Prostate gland (tissue), 2 donors: ENCODE data around the gene AHCTF1. TPM values are rescaled to one million over a fixed set of nuclear protein-coding genes. Genes with fewer than 3 reads are reported as not detected.
"Not testable (repeated sequence)": the region's sequence is repeated elsewhere in the genome, so short reads cannot be mapped to it uniquely, and the experiment has no call there.

Experiments
- DNase-seq: peaks from one replicate; pipeline ENCODE4 v3.0.0-alpha.2; 2019; ENCODE audit warnings: low spot score
- H3K27ac ChIP-seq, 2 donors: fragments of 200-600 bp; sonication (generic); 2 replicates each; pipeline ENCODE4 v1.5.1; 2017 to 2019
- H3K27me3 ChIP-seq: fragments of 200-600 bp; sonication (generic); replicated peaks from 2 replicates; pipeline ENCODE4 v1.5.1; 2019; ENCODE audit not compliant: insufficient read depth
- H3K36me3 ChIP-seq, 2 donors: fragments of 200-600 bp; sonication (generic); 1 replicate in 1 of 2; 2 replicates in 1 of 2; pipeline versions ENCODE4 v1.5.1 to v1.8.1; 2017 to 2019
- H3K4me1 ChIP-seq: fragments of 200-600 bp; sonication (generic); replicated peaks from 2 replicates; pipeline ENCODE4 v1.5.1; 2019
- H3K4me3 ChIP-seq, 2 donors: fragments of 200-600 bp; sonication (generic); 2 replicates each; pipeline ENCODE4 v1.5.1; 2017 to 2019
- H3K9me3 ChIP-seq: fragments of 200-600 bp; sonication (generic); 2 replicates; pipeline ENCODE4 v1.5.1; 2017
- POLR2A ChIP-seq: fragments of 450-650 bp; IDR thresholded peaks from one replicate; pipeline ENCODE4 v1.6.1; 2016; ENCODE audit warnings: antibody characterized with exemption, mild to moderate bottlenecking
- POLR2AphosphoS5 ChIP-seq: sonication (generic); formaldehyde crosslinking; IDR thresholded peaks from one replicate; pipeline ENCODE4 v1.6.1; 2017; ENCODE audit warnings: antibody characterized with exemption
- WGBS: methylation state at CpG from one replicate; pipeline ENCODE4 v1.1.5; 2018; 5-methylcytosine and 5-hydroxymethylcytosine counted together
- intact Hi-C: fragments of 100-400 bp; cut with DNase I; formaldehyde crosslinking; loops from one replicate; pipeline ENCODE4 v1.14.2; 2022
- total RNA-seq, 2 donors: library from RNA; depleted of rRNA; stranded (reverse); fragments of >200 nt; gene quantifications; one replicate each; pipeline ENCODE4 v1.1.0, GENCODE V29; 2016
- TF ChIP-seq, protein P1 (sequence below), 4 experiments: fragments of 200-600 bp in 2 of 4; fragments of 450-650 bp in 2 of 4; sonication (generic) in 2 of 4; IDR thresholded peaks; 1 replicate in 3 of 4; 2 replicates in 1 of 4; pipeline ENCODE4 v1.5.1; 2016 to 2019; ENCODE audit warnings: antibody characterized with exemption in 4 of 4, mild to moderate bottlenecking in 2 of 4, moderate library complexity in 2 of 4

Gene AHCTF1
- total RNA-seq, 2 donors from 2014 or later, result 22.5 to 39.6 TPM

DNA sequence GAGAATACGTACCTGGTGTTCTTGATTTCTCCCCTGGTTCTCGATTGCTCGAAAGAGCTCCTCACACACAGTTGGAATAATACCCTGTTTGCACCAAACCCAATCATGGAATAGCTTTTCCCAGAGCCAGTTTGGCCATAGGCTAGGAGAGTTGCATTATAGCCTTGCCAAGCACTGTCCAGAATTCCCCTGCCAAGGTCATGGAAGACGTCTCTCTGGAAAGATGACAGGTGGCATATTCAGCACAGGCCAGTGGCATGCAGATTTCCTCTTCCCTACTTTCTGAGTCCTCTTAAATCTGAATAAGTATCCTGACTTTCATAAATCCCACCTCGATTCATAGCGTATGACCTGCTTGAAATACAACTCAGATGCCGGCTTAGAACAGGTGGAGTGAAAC is 111.1 kb downstream of the AHCTF1 start:
- WGBS, result 74% methylated on average over 7 of the region's 7 CpGs

GRCh38 chr1:246817778-246818177 is 114.0 kb downstream of the AHCTF1 start:
- intact Hi-C loops, H3K36me3 ChIP-seq, H3K27me3 ChIP-seq, H3K4me3 ChIP-seq, H3K9me3 ChIP-seq, H3K27ac ChIP-seq, DNase-seq, H3K4me1 ChIP-seq: not testable (repeated sequence)
- 43% methylated on average over 3 of the region's 9 CpGs for WGBS

More for the DNA sequence above, 111.1 kb downstream of the AHCTF1 start:
- Histone ChIP-seq H3K4me1 (no peaks in the 10 kb centered on the region), H3K27ac (no peak overlapping the region), H3K27me3 (no peaks in the 10 kb centered on the region), H3K36me3 (no peaks in the 10 kb centered on the region), H3K4me3 (no peak overlapping the region), H3K9me3 (no peaks in the 10 kb centered on the region)
- no peak for DNase-seq
- intact Hi-C loops, result loop anchor here (5.0 kb wide), 1 partner anchor 268 kb away; no protein-coding TSS in a partner anchor
- TF ChIP-seq, protein P1, sequence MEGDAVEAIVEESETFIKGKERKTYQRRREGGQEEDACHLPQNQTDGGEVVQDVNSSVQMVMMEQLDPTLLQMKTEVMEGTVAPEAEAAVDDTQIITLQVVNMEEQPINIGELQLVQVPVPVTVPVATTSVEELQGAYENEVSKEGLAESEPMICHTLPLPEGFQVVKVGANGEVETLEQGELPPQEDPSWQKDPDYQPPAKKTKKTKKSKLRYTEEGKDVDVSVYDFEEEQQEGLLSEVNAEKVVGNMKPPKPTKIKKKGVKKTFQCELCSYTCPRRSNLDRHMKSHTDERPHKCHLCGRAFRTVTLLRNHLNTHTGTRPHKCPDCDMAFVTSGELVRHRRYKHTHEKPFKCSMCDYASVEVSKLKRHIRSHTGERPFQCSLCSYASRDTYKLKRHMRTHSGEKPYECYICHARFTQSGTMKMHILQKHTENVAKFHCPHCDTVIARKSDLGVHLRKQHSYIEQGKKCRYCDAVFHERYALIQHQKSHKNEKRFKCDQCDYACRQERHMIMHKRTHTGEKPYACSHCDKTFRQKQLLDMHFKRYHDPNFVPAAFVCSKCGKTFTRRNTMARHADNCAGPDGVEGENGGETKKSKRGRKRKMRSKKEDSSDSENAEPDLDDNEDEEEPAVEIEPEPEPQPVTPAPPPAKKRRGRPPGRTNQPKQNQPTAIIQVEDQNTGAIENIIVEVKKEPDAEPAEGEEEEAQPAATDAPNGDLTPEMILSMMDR (IDR thresholded peaks at IDR 0.05), result no peak
- TF ChIP-seq POLR2A (no peak), POLR2AphosphoS5 (no peak)

DNA sequence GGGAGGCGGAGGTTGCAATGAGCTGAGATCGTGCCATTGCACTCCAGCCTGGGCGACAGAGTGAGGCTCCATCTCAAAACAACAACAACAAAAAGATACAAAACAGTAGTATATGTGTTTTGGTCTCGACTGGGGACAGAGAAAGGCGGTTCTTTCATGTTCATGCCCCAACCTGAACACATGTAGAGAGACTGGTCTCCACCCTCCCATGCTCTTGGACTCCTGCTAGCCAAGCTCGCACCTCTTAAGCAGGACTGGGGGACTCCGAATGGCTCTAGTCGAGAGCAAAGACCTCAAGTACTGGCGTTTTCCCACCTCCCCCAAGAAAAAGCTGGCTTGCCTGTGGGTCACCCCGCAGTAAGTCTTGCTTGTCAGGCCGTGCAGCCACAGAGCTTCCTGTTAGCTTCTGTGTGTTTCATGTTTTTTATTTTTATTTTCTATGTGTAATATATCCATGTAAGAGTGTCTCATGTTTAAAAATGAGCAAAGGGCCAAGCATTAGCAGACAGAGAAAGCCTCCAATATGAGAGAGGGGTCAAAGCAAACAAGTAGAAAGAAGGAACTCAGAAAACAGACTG is 116.0 kb downstream of the AHCTF1 start:
- Histone ChIP-seq H3K27ac (no peak overlapping the region), H3K4me3 (no peak overlapping the region), H3K9me3 (no peaks in the 10 kb centered on the region), H3K27me3 (no peaks in the 10 kb centered on the region), H3K36me3 (no peaks in the 10 kb centered on the region), H3K4me1 (no peaks in the 10 kb centered on the region)
- 82% methylated on average over 11 of the region's 11 CpGs for WGBS
- DNase-seq, result no peak
- TF ChIP-seq, protein P1 (IDR thresholded peaks at IDR 0.05), result no peak
- TF ChIP-seq POLR2AphosphoS5 (no peak), POLR2A (no peak)
- intact Hi-C loops, result no loop called here

DNA sequence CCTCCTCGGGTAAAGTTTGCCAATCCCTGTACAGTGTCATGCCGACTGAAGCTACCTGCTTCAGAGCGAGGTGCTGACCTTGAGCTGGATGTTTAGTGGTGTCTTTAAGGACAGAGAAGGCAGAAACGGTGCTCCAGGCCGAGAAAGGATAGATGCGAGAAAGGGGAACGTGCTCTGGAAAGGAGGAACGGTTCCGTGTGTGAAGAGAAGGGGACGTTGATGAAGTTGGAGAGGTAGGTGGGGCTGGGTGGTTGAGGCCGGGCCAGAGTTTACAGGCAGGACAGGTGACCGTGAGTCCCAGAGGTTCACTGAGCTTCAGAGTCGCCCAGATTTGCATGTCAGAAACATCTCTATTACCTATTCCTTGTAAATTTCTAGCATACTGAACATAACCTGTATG is 116.9 kb downstream of the AHCTF1 start:
- Histone ChIP-seq H3K4me1 (no peaks in the 10 kb centered on the region), H3K9me3 (no peaks in the 10 kb centered on the region), H3K36me3 (no peaks in the 10 kb centered on the region), H3K27me3 (no peaks in the 10 kb centered on the region), H3K27ac (no peak overlapping the region), H3K4me3 (no peak overlapping the region)
- WGBS, result 89% methylated on average over 13 of the region's 13 CpGs
- intact Hi-C loops, result no loop called here
- TF ChIP-seq, protein P1 (IDR thresholded peaks at IDR 0.05), result no peak
- TF ChIP-seq POLR2A (no peak), POLR2AphosphoS5 (no peak)
- no peak for DNase-seq

DNA sequence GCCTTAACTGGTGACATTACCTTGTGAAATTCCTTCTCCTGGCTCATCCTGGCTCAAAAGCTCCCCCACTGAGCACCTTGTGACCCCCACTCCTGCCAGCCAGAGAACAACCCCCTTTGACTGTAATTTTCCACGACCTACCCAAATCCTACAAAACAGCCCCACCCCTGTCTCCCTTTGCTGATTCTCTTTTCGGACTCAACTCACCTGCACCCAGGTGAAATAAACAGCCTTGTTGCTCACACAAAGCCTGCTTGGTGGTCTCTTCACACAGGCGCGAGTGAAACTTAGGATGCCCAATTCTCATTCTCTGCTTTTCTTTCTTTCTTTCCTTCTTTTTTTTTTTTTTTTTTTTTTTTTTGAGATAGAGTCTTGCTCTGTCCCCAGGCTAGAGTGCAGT is 118.4 kb downstream of the AHCTF1 start:
- H3K36me3 ChIP-seq, H3K9me3 ChIP-seq: not testable (repeated sequence)

DNA sequence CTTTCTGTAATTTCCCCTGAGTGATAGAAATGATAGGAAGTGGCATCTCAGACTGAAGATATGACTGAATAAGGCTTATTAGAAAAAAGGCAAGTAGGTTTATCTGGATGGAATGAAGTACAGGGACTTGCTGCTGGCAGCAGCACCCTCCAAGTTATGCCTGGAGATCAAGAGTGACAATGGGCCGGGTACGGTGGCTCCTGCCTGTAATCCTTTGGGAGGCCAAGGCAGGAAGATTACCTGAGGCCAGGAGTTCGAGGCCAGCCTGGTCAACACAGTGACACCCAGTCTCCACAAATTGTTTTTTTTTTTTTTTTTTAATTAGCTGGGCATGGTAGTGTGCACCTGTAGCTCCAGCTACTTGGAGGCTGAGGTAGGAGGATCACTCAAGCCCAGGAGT is 119.8 kb downstream of the AHCTF1 start:
- no peak for DNase-seq
- intact Hi-C loops, result no loop called here
- Histone ChIP-seq H3K4me1 (no peaks in the 10 kb centered on the region), H3K9me3 (no peaks in the 10 kb centered on the region), H3K27me3 (no peaks in the 10 kb centered on the region), H3K27ac (no peak overlapping the region), H3K36me3 (no peaks in the 10 kb centered on the region), H3K4me3 (no peak overlapping the region)
- TF ChIP-seq POLR2A (no peak), POLR2AphosphoS5 (no peak)
- TF ChIP-seq, protein P1 (IDR thresholded peaks at IDR 0.05), result no peak
- 89% methylated on average over 3 of the region's 3 CpGs for WGBS

More for the DNA sequence above, 118.4 kb downstream of the AHCTF1 start:
- H3K27ac ChIP-seq, DNase-seq, H3K27me3 ChIP-seq, H3K4me3 ChIP-seq, intact Hi-C loops, H3K4me1 ChIP-seq: not testable (repeated sequence)
- 92% methylated on average over 4 of the region's 4 CpGs for WGBS
